Epidermal melanocyte (primary cell): ENCODE results near the gene CRLF3.
"Not testable (repeated sequence)": the region's sequence is repeated elsewhere in the genome, so short reads cannot be mapped to it uniquely, and the experiment has no call there.

Experiments
- DNase-seq: peaks from one replicate; pipeline ENCODE4 v3.0.0; 2011; ENCODE audit warnings: low spot score; ENCODE audit not compliant: insufficient read length

The CRLF3 gene

DNA sequence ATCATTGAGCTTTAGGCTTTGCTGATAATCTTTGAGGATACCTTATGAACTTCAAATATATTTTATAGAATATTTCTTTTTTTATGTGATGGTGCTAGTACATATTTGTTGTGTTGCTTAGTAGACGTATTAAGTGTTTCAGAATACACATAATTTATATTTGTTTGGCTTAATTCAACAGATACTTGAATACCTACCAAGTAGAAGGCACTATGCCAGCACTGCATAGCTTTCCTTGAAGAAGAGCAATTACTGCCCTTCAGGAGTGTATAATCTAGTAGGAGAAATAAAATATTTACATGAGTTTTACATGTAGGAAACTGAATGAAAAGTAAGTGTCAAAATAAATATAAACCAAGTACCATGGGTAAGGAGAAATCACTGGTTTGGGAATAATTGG is 81.8 kb downstream of the CRLF3 start:
- DNase-seq: not testable (repeated sequence)

- DNase-seq: not testable (repeated sequence)
Observed at GRCh38 chr17:30736371-30736770, 88.1 kb downstream of the CRLF3 start.

DNA sequence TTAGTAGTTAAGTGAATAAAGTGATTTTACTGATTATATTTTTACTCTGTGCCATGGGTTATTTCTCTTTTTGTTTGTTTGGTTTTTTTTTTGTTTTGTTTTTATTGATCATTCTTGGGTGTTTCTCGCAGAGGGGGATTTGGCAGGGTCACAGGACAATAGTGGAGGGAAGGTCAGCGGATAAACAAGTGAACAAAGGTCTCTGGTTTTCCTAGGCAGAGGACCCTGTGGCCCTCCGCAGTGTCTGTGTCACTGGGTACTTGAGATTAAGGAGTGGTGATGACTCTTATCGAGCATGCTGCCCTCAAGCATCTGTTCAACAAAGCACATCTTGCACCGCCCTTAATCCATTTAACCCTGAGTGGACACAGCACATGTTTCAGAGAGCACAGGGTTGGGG is 88.8 kb downstream of the CRLF3 start:
- DNase-seq: not testable (repeated sequence)

GRCh38 chr17:30735206-30735605 is 89.3 kb downstream of the CRLF3 start:
- DNase-seq: not testable (repeated sequence)

DNA sequence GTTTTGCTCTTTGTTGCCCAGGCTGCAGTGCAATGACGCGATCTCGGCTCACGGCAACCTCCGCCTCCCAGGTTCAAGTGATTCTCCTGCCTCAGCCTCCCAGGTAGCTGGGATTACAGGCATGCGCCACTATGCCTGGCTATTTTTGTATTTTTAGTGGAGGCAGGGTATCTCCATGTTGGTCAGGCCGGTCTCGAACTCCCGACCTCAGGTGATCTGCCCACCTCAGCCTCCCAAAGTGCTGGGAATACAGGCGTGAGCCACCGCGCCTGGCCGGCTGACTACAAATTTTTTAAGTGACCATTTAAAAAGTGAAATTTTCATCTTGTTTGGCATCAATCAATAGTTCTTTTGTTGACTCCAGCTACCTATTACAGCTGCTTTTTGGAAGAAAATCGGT is 90.3 kb downstream of the CRLF3 start:
- not testable (repeated sequence) for DNase-seq
